HG02970 (cell line): ENCODE measurements around the gene LRCH1.
"Not testable (repeated sequence)": the region's sequence is repeated elsewhere in the genome, so short reads cannot be mapped to it uniquely, and the experiment has no call there.

ENCODE experiments used
- ATAC-seq: cut with Tn5 transposase; IDR thresholded peaks from one replicate; pipeline ENCODE4 v1.9.1; 2021; ENCODE audit warnings: mild to moderate bottlenecking, moderate library complexity, moderate number of reproducible peaks; ENCODE audit not compliant: unreplicated experiment, low FRiP score

Gene LRCH1

GRCh38 chr13:46743191-46743590 is 190.2 kb downstream of the LRCH1 start:
- ATAC-seq = no peak

DNA sequence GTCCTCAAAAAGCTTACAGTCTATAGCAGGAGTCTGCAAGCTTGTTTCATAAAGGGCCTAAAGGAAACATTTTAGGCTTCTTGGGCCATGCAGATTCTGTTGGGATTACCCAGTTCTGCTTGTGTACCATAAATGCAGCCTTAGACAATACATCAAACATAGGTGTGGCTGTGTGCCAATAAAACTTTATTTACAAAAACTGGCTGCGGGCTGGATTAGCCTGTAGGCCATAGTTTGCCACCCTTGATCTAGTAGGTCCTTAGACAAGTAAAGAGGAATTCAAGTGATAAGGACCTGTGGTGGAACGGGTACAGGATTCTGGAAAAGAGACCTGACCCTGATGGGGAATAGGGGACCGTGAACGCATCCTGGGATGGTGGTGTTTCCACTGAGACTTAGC is 192.1 kb downstream of the LRCH1 start:
- ATAC-seq = no peak

GRCh38 chr13:46745706-46746105 is 192.7 kb downstream of the LRCH1 start:
- ATAC-seq = no peak

GRCh38 chr13:46747031-46747820 is 194.3 kb downstream of the LRCH1 start:
- no peak for ATAC-seq

DNA sequence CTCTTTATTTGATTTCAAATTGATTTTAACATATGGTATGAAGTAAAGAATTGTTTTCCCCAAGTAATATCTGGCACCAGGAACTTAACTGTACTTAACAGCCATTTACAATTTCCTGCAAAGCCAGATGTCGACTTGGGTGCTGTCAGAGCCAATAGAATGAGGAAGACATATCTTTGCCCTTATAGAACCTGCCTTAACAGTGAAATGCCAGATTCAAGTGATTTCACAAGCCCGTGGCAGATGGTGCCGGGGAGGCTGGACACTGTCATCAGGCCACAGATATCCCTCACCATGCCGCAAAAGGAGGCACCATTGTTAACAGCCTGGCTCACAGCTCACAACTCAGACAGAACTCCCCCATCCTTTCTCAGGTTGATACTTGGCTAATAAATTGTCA is 195.3 kb downstream of the LRCH1 start:
- no peak for ATAC-seq

- no peak for ATAC-seq
These were observed 197.0 kb downstream of the LRCH1 start for GRCh38 chr13:46749951-46750350.

GRCh38 chr13:46751811-46752635 is 199.1 kb downstream of the LRCH1 start:
- no peak for ATAC-seq

DNA sequence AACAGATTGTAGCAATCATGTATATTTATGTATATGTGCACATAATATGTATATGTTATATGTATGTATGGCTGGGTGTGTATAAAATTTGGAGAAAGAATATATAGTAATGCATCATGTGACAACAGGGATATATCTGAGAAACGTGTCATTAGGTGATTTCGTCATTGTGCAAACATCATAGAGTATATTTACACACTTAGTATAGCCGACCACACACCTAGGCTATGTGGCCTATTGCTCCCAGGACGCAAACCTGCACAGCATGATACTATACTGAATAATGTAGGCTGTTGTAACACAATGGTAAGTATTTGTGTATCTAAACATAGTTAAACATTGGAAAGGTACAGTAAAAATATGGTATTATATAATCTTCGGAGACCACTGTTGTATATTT is 200.2 kb downstream of the LRCH1 start:
- ATAC-seq = no peak

DNA sequence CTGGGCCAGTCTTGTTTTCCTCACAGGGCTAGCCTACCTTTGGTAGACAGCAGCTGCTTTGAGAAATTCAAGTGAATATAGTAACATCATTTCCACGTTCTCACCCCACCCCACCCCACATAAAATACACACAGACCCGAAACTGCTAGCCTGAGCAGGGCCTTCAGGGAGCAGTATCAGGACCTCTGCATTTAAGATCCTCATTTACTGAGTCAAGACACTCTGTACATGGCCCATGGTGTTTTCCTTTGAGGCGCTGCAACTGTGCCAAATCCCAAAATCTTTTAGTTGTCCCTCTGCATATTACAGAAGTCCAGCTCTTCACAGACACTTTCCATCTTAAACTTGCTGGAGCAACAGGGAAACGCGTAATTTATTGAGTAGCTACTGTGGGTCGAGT is 200.9 kb downstream of the LRCH1 start:
- ATAC-seq = no peak

GRCh38 chr13:46754812-46755211 is 201.8 kb downstream of the LRCH1 start:
- no peak for ATAC-seq

GRCh38 chr13:46755508-46755907 is 202.5 kb downstream of the LRCH1 start:
- not testable (repeated sequence) for ATAC-seq

DNA sequence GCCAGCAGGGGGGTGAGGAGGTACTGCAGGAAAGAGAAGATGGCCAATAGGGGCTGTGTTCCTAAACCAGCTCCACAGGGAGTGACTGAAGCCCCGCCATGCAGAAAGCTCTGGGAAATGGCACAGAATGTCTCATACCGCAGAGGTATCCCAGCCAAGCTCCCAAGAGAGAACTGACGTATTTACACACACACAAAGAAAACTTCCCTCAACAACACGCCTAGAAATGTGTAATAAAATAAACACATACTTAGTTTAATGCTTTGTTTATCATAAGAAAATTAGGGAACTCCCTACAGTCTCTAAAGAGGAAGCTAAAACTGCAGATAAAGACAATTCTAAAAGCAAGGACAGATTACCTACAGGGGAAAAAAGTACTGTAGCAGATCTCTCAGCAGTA is 204.0 kb downstream of the LRCH1 start:
- no peak for ATAC-seq

- ATAC-seq = no peak
These were observed 204.7 kb downstream of the LRCH1 start for GRCh38 chr13:46757640-46758039.

- no peak for ATAC-seq
These were observed 206.9 kb downstream of the LRCH1 start for GRCh38 chr13:46759846-46760245.

GRCh38 chr13:46761174-46761573 is 208.2 kb downstream of the LRCH1 start:
- ATAC-seq = no peak

GRCh38 chr13:46761866-46762265 is 208.9 kb downstream of the LRCH1 start:
- ATAC-seq = no peak

DNA sequence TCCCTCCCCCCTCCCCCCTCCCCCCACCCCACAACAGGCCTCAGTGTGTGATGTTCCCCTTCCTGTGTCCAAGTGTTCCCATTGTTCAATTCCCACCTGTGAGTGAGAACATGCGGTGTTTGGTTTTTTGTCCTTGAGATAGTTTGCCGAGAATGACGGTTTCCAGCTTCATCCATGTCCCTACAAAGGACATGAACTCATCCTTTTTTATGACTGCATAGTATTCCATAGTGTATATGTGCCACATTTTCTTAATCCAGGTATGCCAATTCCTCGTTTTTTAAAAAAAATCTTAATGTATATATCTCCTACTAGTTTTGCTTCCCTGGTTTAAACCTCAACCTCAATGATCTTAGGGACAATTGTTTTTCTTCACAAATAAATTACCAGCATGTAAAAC is 217.0 kb downstream of the LRCH1 start:
- not testable (repeated sequence) for ATAC-seq

DNA sequence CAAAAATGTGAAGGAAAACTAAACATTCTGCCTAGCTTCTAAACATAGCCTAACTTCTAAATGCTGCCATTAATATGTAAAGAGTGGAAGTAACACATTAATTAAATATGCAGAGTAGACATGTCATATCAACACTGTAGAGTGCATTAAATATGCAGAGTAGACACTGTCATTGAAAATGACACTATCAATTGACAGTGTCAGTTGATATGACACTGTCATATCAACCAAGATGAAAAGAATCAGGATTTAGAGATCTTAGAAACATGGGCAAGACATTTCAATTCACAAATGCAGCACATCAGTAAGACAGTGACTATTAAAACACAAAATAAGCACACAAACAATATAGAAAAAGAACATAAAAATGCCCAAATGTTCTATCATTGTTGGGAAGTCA is 218.7 kb downstream of the LRCH1 start:
- ATAC-seq = no peak

DNA sequence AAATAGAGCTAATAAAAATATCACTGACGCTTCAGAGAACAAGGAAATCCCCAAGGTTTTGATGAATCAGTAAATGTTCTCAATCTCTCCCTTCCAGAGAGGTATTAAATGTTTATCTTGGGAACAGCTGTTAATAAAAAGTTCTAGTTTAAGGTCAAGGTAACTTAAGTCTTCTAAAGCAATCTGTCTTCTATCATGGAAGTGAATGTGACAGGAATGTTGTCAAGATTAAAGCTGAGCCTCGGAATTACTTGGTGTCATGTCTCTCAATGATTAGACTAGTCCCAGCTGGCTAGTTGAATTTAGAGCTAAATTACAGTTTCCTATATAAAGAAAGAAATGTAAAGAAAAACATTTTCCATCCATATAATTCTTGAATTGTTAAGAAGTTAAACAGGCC is 220.6 kb downstream of the LRCH1 start:
- no peak for ATAC-seq

DNA sequence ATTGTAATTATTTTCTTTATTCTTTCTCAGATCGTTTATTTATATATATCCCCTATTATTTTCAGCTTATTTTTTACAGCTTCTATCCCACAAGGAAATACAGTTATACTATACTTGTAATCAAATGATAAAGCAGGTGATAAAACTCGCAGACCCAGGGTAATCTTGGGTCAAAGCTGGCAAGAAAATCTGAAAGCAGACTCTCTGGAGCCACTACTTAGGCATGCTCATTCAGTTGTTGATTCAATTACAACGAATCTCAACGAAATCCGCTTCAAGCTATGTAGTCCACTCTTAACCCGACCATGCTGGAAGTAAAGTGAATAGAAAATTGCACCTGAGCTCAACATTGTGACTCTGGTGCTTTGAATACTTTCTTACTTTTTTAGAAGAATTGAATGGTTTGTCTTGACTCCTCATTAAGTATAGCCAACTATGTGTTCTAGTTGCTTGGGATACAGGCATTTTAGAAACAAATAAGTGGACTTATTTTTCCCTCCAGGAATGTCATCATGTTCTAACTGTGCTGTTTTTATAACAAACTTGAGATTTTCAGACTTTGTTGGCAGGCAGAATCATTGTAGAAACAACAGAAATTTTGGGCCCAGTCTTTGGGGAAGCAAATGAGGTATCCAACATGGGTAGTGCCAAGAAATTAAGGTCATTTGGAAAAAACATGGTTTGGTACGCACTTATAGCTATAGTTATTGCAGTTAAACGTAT is 222.6 kb downstream of the LRCH1 start:
- no peak for ATAC-seq

GRCh38 chr13:46778095-46778494 is 225.1 kb downstream of the LRCH1 start:
- ATAC-seq = no peak
